DMS 273 treated with DMSO at 0.1 percent for 48 hours (cell line): ENCODE results near the gene IGSF10.

Source experiments
- DNase-seq: peaks from one replicate; lab custom pipeline; 2025; lab: John Stamatoyannopoulos, UW

Gene IGSF10

GRCh38 chr3:151460228-151460627 lies 633 bp downstream of the IGSF10 start:
- DNase-seq = no peak

- no peak for DNase-seq
Observed at GRCh38 chr3:151459358-151459757, 1.5 kb downstream of the IGSF10 start.

GRCh38 chr3:151456065-151456464 lies 4.8 kb downstream of the IGSF10 start:
- no peak for DNase-seq

- no peak for DNase-seq
Observed at GRCh38 chr3:151452841-151453240, 8.0 kb downstream of the IGSF10 start.

GRCh38 chr3:151452368-151452767 lies 8.5 kb downstream of the IGSF10 start:
- DNase-seq = no peak

- DNase-seq = no peak
Observed at GRCh38 chr3:151446002-151446340, 14.9 kb downstream of the IGSF10 start.

GRCh38 chr3:151445273-151446001 lies 15.4 kb downstream of the IGSF10 start:
- DNase-seq = no peak

GRCh38 chr3:151443583-151443982 lies 17.3 kb downstream of the IGSF10 start:
- DNase-seq = no peak

- DNase-seq = no peak
Observed at GRCh38 chr3:151440940-151441339, 19.9 kb downstream of the IGSF10 start.

- DNase-seq = peak; percentile 50
Observed at GRCh38 chr3:151439652-151440125, 21.2 kb downstream of the IGSF10 start.

- no peak for DNase-seq
Observed at GRCh38 chr3:151437906-151438305, 23.0 kb downstream of the IGSF10 start.

GRCh38 chr3:151436675-151437446 lies 24.0 kb downstream of the IGSF10 start:
- DNase-seq = no peak

GRCh38 chr3:151434151-151434890 lies 26.5 kb downstream of the IGSF10 start:
- DNase-seq = no peak

GRCh38 chr3:151432616-151433372 lies 28.1 kb downstream of the IGSF10 start:
- no peak for DNase-seq

- DNase-seq = no peak
Observed at GRCh38 chr3:151431940-151432339, 28.9 kb downstream of the IGSF10 start.

GRCh38 chr3:151430821-151431484 lies 29.9 kb downstream of the IGSF10 start:
- DNase-seq = no peak

- DNase-seq = no peak
Observed at GRCh38 chr3:151428386-151428785, 32.5 kb downstream of the IGSF10 start.

GRCh38 chr3:151426341-151426657 lies 34.6 kb downstream of the IGSF10 start:
- no peak for DNase-seq

GRCh38 chr3:151425627-151426340 lies 35.1 kb downstream of the IGSF10 start:
- no peak for DNase-seq

GRCh38 chr3:151423091-151423490 lies 37.8 kb downstream of the IGSF10 start:
- DNase-seq = no peak

GRCh38 chr3:151421938-151422337 lies 38.9 kb downstream of the IGSF10 start:
- DNase-seq = no peak
